ENCODE measurements around the gene DEFB131B.
"Not testable (repeated sequence)": the region's sequence is repeated elsewhere in the genome, so short reads cannot be mapped to it uniquely, and the experiment has no call there.

The DEFB131B gene

DNA sequence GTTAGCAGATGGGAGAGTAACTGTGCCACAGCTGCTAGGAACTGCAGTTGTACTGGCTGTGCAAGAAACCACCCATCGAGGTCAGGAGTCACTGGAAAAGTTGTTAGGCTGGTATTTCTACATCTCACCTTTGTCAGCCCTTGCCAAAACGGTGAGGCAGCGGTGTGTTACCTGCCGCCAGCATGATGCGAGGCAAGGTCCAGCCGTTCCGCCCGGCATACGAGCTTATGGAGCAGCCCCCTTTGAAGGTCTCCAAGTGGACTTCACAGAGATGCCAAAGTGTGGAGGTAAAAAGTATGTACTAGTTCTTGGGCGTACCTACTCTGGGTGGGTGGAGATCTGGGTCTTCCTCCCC is 33.7 kb downstream of the DEFB131B start:
- not testable (repeated sequence) for DNase-seq

GRCh38 chr11:71913756-71914526 is 35.7 kb downstream of the DEFB131B start:
- DNase-seq, result no peak

DNA sequence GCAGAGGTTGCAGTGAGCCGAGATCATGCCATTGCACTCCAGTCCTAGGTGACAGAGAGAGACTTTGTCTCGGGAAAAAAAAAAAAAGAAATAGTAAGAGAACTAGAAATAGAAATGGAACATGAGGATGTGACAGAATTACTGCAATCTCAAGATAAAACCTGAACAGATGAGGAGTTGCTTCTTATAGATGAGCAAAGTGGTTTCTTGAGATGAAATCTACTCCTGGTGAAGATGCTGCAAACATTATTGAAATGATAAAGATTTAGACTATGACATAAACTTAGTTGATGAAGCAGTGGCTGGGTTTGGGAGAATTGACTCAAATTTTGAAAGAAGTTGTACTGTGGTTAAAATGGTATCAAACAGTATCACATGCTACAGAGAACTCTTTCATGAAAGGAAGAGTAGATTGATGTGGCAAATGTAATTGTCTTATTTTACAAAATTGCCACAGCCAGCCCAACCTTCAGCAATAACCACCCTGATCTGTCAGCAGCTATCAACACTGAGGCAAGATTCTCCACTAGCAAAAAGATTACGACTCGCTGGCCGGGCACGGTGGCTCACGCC is 36.5 kb downstream of the DEFB131B start:
- no peak for DNase-seq

DNA sequence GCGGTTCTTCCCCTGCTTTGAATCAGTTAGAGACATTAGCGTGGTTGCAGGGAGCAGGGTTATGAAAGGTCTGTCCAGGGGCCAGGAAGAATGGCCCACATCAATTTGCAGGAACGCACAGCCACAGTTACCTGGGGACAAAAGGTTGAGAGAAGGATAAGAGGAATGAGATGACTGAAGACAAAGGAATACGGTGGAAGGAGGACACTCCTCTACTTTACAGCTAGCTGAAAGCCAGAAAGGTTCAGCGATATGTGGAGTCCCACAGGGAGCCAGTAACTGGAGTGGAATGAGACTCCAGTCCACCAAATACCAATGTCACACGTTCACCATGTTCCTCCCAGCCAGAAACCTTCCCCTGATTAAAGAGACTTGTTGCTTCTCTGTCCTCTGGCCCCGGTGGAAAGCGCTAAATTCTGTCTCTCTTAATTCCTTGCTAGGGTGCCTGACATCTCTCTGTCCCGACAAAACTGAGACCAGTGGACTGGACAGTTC is 39.4 kb downstream of the DEFB131B start:
- no peak for DNase-seq

DNA sequence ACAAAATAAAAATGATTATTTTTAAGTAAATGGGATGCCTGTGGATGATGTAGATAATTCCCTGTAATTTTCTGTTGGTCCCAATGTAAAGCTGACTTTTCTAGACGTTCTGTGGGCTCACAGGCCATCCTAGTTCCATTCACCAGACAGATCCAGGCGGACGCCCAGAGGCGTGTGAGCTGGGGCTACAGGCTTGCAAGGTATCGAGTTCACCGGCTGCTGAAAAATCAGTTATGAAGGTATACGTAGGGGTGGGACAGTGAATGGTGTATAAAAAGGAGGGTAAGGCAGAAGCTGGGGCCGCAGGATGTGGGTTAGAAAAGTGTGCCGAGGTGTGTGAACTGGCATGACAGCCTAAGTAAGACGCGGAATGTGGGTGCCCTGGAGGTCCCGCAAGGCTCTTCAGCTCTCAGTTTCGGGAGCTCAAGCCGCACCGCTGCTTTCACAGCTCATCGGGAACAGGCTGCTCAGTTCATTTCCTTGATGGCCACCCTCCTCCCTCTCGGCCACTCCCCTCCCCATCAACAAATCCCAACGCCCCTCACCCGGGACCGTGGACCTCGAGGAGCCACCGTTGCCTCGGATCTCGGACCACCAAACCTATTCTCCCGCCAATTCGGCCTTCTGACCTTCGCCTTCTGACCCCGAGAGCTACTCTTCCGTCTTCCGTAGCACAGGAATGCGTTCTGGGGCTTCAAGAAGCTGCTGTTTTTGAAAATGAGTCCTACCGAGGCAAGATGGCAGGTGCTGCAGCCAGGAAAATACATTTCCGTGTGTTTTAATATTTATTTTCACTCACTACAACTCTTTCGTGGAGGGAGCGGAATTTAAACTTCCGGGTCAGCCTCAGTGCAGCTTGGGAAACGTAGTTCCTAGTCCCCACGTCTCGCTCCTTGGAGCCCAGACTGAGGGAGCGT is 49.8 kb downstream of the DEFB131B start, which contains the start of gene XNDC1N:
Gene XNDC1N (minus strand): TSS at position 775 of the 917 bp plus-strand sequence. CDS start 5,241 bp downstream, outside the sequence.
- DNase-seq, result peak; percentile 92

DNA sequence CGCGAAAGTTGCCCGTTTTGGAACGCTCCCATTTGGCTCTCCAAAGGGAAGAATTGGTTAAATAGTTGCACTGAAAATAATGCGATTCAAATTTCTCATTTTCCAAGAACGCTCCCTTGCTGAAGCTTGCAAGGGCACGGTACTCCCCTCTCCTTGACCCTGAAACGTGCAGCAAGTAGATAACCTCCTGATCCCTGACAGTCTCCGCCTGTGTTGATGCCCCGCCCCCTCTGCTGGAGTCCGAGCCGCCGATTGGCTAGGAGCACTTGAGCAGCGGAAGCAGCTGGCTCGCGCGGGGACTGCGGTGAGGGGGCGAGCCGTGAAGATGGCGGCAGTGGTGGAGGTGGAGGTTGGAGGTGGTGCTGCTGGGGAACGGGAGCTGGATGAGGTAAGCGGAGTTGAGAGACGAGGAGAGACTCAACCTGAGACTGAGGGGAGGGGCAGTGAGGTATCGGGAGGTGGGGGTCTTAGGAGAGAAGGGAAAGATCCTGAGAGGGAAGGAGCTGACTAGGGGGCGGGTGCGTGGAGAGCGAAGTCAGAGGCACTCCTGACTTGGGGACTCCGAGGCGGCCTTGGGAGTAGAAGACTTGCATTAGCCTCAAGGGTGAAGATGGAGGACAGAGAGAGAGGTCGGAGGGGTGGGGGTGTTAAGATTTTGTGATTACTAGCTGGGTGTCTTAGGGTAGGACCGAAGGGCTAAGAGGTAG is 50.6 kb downstream of the DEFB131B start, which contains the start of gene RNF121:
Gene RNF121 (plus strand): TSS at position 310 of the 707 bp plus-strand sequence. CDS start 16 bp downstream, at position 326.
- DNase-seq, result peak; percentile 95

- no peak for DNase-seq
Measured at GRCh38 chr11:71929491-71929890, 51.2 kb downstream of the DEFB131B start.

- no peak for DNase-seq
Measured at GRCh38 chr11:71930556-71931244, 52.4 kb downstream of the DEFB131B start.

- no peak for DNase-seq
Measured at GRCh38 chr11:71931245-71931602, 53.0 kb downstream of the DEFB131B start.

DNA sequence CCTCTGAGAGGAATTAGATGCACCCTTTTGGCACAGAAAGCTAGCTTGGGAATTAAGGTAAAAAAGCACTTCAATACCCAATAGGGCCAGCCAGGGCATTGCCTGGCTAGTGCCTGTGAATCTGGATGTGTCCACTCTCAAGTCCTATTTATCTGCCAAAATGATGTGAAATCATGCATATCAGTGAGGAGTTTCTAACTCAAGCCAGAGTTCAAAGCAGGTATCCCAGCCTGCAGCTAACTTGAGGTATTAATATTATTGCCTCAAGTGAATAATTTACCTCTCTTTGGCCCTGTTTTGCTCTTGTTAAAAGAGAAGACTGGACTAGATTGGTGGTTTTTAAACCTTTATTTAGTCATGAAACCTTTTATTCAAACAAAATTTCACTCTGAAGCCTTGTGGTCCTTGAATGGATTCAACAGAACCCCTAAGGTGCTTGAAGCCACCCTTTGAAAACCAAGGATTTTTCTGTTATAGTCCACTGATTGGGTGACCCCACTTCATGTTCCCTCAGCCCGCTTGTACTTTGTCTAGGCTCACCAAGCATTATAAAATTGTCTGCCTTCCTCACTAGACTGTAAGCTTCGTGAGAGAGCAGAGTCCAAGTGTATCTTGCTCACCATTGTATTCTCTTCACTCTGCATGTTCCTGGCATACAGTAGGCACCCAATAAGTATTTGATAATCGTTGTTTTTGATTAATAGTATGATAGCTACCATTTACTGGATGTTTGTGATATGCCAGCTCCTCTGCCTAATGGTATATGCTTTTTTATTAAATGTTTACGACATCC is 55.1 kb downstream of the DEFB131B start:
- no peak for DNase-seq
